PC-9 (cell line): ENCODE results near the gene ZFP1. TPM values are rescaled to one million over a fixed set of nuclear protein-coding genes. Genes with fewer than 3 reads are reported as not detected.
"Not testable (repeated sequence)": the region's sequence is repeated elsewhere in the genome, so short reads cannot be mapped to it uniquely, and the experiment has no call there.

Source experiments
- BruUV-seq: library from RNA; stranded (reverse); fragments of 400-500 nt; replicated peaks from 2 replicates; lab custom pipeline; 2021; lab: Mats Ljungman, UMichigan
- CTCF ChIA-PET: fragments of 300-600 bp; sonication (Branson Sonifier 250); formaldehyde crosslinking; loops from one replicate; lab custom pipeline; 2022; ENCODE audit warnings: antibody characterized with exemption; lab: Charles Lee
- POLR2A ChIA-PET: fragments of 300-600 bp; sonication (Branson Sonifier 250); formaldehyde crosslinking; loops from one replicate; lab custom pipeline; 2022; ENCODE audit warnings: antibody characterized with exemption; ENCODE audit not compliant: unreplicated experiment; lab: Charles Lee
- DNase-seq, 2 experiments: peaks; one replicate each; pipeline versions ENCODE4 v3.0.0 to v3.0.0-alpha.2; 2015 to 2022; ENCODE audit warnings: mixed read lengths in 1 of 2
- H2AFZ ChIP-seq: fragments of 200-600 bp; sonication (generic); 2 replicates; pipeline ENCODE4 v1.8.1; 2017; ENCODE audit warnings: antibody characterized with exemption
- H3F3A ChIP-seq: fragments of 200-600 bp; sonication (generic); 2 replicates; pipeline ENCODE4 v1.8.1; 2017; ENCODE audit warnings: antibody characterized with exemption, mild to moderate bottlenecking, low read depth; ENCODE audit not compliant: insufficient read depth
- H3K27ac ChIP-seq: fragments of 200-600 bp; sonication (generic); 2 replicates; pipeline ENCODE4 v1.6.1; 2016; ENCODE audit warnings: mixed run types
- H3K27me3 ChIP-seq: fragments of 200-600 bp; sonication (generic); 2 replicates; pipeline ENCODE4 v1.6.1; 2016; ENCODE audit warnings: low read depth, mixed run types; ENCODE audit not compliant: insufficient read depth
- H3K36me3 ChIP-seq: fragments of 200-600 bp; sonication (generic); 2 replicates; pipeline ENCODE4 v1.6.1; 2016; ENCODE audit warnings: low read depth, mixed run types
- H3K4me1 ChIP-seq: fragments of 200-600 bp; sonication (generic); replicated peaks from 2 replicates; pipeline ENCODE4 v1.6.1; 2016; ENCODE audit warnings: mixed run types; ENCODE audit not compliant: insufficient read depth
- H3K4me2 ChIP-seq: fragments of 200-600 bp; sonication (generic); 2 replicates; pipeline ENCODE4 v1.6.1; 2017; ENCODE audit warnings: mixed run types
- H3K4me3 ChIP-seq: fragments of 200-600 bp; sonication (generic); 2 replicates; pipeline ENCODE4 v1.6.1; 2016; ENCODE audit warnings: mixed run types
- H3K79me2 ChIP-seq: fragments of 200-600 bp; sonication (generic); 2 replicates; pipeline ENCODE4 v1.6.1; 2017; ENCODE audit warnings: low read depth, mixed run types
- H3K9me2 ChIP-seq: fragments of 200-600 bp; sonication (generic); 2 replicates; pipeline ENCODE4 v1.8.1; 2017; ENCODE audit warnings: mild to moderate bottlenecking; ENCODE audit not compliant: insufficient read depth
- H3K9me3 ChIP-seq: fragments of 200-600 bp; sonication (generic); 2 replicates; pipeline ENCODE4 v1.8.1; 2016; ENCODE audit warnings: low read depth; ENCODE audit not compliant: insufficient read depth
- H4K20me1 ChIP-seq: fragments of 200-600 bp; sonication (generic); 2 replicates; pipeline ENCODE4 v1.8.1; 2017; ENCODE audit not compliant: insufficient read depth
- CTCF ChIP-seq: fragments of 200-600 bp; sonication (generic); conservative IDR thresholded peaks from 2 replicates; pipeline ENCODE4 v1.6.1; 2017; ENCODE audit warnings: mixed run types, antibody characterized with exemption, mild to moderate bottlenecking, moderate library complexity
- EZH2 ChIP-seq: fragments of 200-600 bp; sonication (generic); IDR thresholded peaks from 2 replicates; pipeline ENCODE4 v1.8.0; 2017; ENCODE audit warnings: antibody characterized with exemption, low read depth
- intact Hi-C: fragments of 100-400 bp; cut with micrococcal nuclease; formaldehyde crosslinking; loops from one replicate; pipeline ENCODE4 v1.10.0; 2022; ENCODE audit not compliant: unreplicated experiment
- total RNA-seq: library from RNA; stranded (reverse); gene quantifications from 2 replicates; pipeline ENCODE4 v1.2.3, GENCODE V29; 2021

ZFP1 gene
- total RNA-seq, 1 experiment from 2014 or later = 10.9 TPM

GRCh38 chr16:75203667-75204409, 55.5 kb downstream of the ZFP1 start:
- no peaks in the 10 kb centered on the region for H3K79me2 ChIP-seq
- no peaks in the 10 kb centered on the region for H3K4me1 ChIP-seq
- no peaks in the 10 kb centered on the region for H3K36me3 ChIP-seq
- no peaks in the 10 kb centered on the region for H4K20me1 ChIP-seq
- no TSS peak for BruUV-seq
- no peak overlapping the region for H2AFZ ChIP-seq
- DNase-seq = no peak
- H3K27ac ChIP-seq = no peak overlapping the region
- no peak for TF ChIP-seq CTCF
- H3K4me3 ChIP-seq = no peak overlapping the region
- ChIA-PET POLR2A (no interaction called here), CTCF (interaction anchor here (0.6 kb wide), 1 partner anchor 30 kb away, joined by 7 read pairs; no protein-coding TSS in a partner anchor)
- H3F3A ChIP-seq = no peaks in the 10 kb centered on the region
- H3K9me3 ChIP-seq = no peaks in the 10 kb centered on the region
- no peaks in the 10 kb centered on the region for H3K9me2 ChIP-seq
- no peaks in the 10 kb centered on the region for H3K27me3 ChIP-seq
- no peak overlapping the region for H3K4me2 ChIP-seq
- intact Hi-C loops = loop anchor here (2.0 kb wide), 1 partner anchor 15 kb away; the partner anchor contains the start of gene CTRB1

- intact Hi-C loops = no loop called here
- H4K20me1 ChIP-seq = no peaks in the 10 kb centered on the region
- no peaks in the 10 kb centered on the region for H3K4me1 ChIP-seq
- POLR2A ChIA-PET = no interaction called here
- no peak overlapping the region for H3K27ac ChIP-seq
- no peak overlapping the region for H3K4me2 ChIP-seq
- TF ChIP-seq EZH2 (no peak), CTCF (no peak)
- no peaks in the 10 kb centered on the region for H3K9me2 ChIP-seq
- BruUV-seq = no TSS peak
- H3K4me3 ChIP-seq = no peak overlapping the region
- DNase-seq = no peak
- CTCF ChIA-PET = no interaction called here
- H3K9me3 ChIP-seq = no peaks in the 10 kb centered on the region
- H2AFZ ChIP-seq = no peak overlapping the region
- H3F3A ChIP-seq = no peaks in the 10 kb centered on the region
- H3K27me3 ChIP-seq = no peaks in the 10 kb centered on the region
- no peaks in the 10 kb centered on the region for H3K79me2 ChIP-seq
- no peaks in the 10 kb centered on the region for H3K36me3 ChIP-seq
These were observed 56.1 kb downstream of the ZFP1 start for GRCh38 chr16:75204410-75204758.

- H3K9me2 ChIP-seq, BruUV-seq, H3F3A ChIP-seq, H3K27ac ChIP-seq, H3K36me3 ChIP-seq, H3K4me1 ChIP-seq, H3K27me3 ChIP-seq, H2AFZ ChIP-seq, POLR2A ChIA-PET, H3K9me3 ChIP-seq, H4K20me1 ChIP-seq, intact Hi-C loops, H3K79me2 ChIP-seq, H3K4me3 ChIP-seq, DNase-seq, CTCF ChIA-PET, H3K4me2 ChIP-seq: not testable (repeated sequence)
These were observed 56.6 kb downstream of the ZFP1 start for GRCh38 chr16:75204905-75205304.

GRCh38 chr16:75205438-75205837, 57.1 kb downstream of the ZFP1 start:
- H4K20me1 ChIP-seq, intact Hi-C loops, H3K9me2 ChIP-seq, BruUV-seq, DNase-seq, H3K4me2 ChIP-seq, H3K4me1 ChIP-seq, H3K4me3 ChIP-seq, H3K36me3 ChIP-seq, H2AFZ ChIP-seq, H3K27me3 ChIP-seq, POLR2A ChIA-PET, H3F3A ChIP-seq, H3K79me2 ChIP-seq, H3K9me3 ChIP-seq, H3K27ac ChIP-seq, CTCF ChIA-PET: not testable (repeated sequence)

GRCh38 chr16:75205961-75206748, 57.8 kb downstream of the ZFP1 start:
- DNase-seq, H4K20me1 ChIP-seq, H3K79me2 ChIP-seq, H2AFZ ChIP-seq, H3K36me3 ChIP-seq, H3K9me3 ChIP-seq, H3K27ac ChIP-seq, POLR2A ChIA-PET, H3K27me3 ChIP-seq, H3K9me2 ChIP-seq, H3K4me1 ChIP-seq, H3K4me3 ChIP-seq, BruUV-seq, H3F3A ChIP-seq, CTCF ChIA-PET, H3K4me2 ChIP-seq: not testable (repeated sequence)
- intact Hi-C loops = loop anchor here (2.0 kb wide), 1 partner anchor 19 kb away; no protein-coding TSS in a partner anchor
